A673 (cell line): ENCODE results near the gene CBX3. TPM values are rescaled to one million over a fixed set of nuclear protein-coding genes. Genes with fewer than 3 reads are reported as not detected.

Source experiments
- BruUV-seq: library from RNA; stranded (reverse); fragments of 400-500 nt; replicated peaks from 2 replicates; lab custom pipeline; 2021; lab: Mats Ljungman, UMichigan
- CTCF ChIA-PET: fragments of 300-600 bp; sonication (Branson Sonifier 250); formaldehyde crosslinking; loops from one replicate; lab custom pipeline; 2022; ENCODE audit warnings: antibody characterized with exemption; lab: Charles Lee
- POLR2A ChIA-PET: fragments of 300-600 bp; sonication (Branson Sonifier 250); formaldehyde crosslinking; loops from one replicate; lab custom pipeline; 2022; ENCODE audit warnings: antibody characterized with exemption; ENCODE audit not compliant: low non-redundant PET; lab: Charles Lee
- DNase-seq: peaks from one replicate; pipeline ENCODE4 v3.0.0-alpha.2; 2015; ENCODE audit warnings: low spot score
- H3K27ac ChIP-seq: fragments of 200-600 bp; sonication (generic); 2 replicates; pipeline ENCODE4 v1.5.1; 2016; ENCODE audit warnings: mixed run types, low read depth, mild to moderate bottlenecking, mixed read lengths, antibody characterized with exemption, low read length; ENCODE audit not compliant: poor library complexity, severe bottlenecking
- H3K27me3 ChIP-seq: fragments of 200-600 bp; sonication (generic); replicated peaks from 2 replicates; pipeline ENCODE4 v1.6.1; 2017; ENCODE audit warnings: mixed run types, low read depth, mild to moderate bottlenecking, mixed read lengths, antibody characterized with exemption, low read length; ENCODE audit not compliant: insufficient read depth, poor library complexity
- H3K36me3 ChIP-seq: fragments of 200-600 bp; sonication (generic); 2 replicates; pipeline ENCODE4 v1.6.1; 2016; ENCODE audit warnings: mixed run types, mild to moderate bottlenecking, mixed read lengths, antibody characterized with exemption, low read length; ENCODE audit not compliant: insufficient read depth, poor library complexity, severe bottlenecking
- H3K4me1 ChIP-seq: fragments of 200-600 bp; sonication (generic); 2 replicates; pipeline ENCODE4 v1.6.1; 2017; ENCODE audit warnings: mixed run types, mild to moderate bottlenecking, mixed read lengths, antibody characterized with exemption, low read length; ENCODE audit not compliant: insufficient read depth, poor library complexity, severe bottlenecking
- H3K4me3 ChIP-seq: fragments of 200-600 bp; sonication (generic); 2 replicates; pipeline ENCODE4 v1.5.1; 2016; ENCODE audit warnings: low read depth, mixed run types, mild to moderate bottlenecking, mixed read lengths, low read length; ENCODE audit not compliant: poor library complexity, severe bottlenecking
- H3K9me3 ChIP-seq: fragments of 200-600 bp; sonication (generic); 2 replicates; pipeline ENCODE4 v1.6.1; 2016; ENCODE audit warnings: mixed run types, low read depth, mild to moderate bottlenecking, mixed read lengths, antibody characterized with exemption, low read length; ENCODE audit not compliant: poor library complexity, severe bottlenecking
- EZH2 ChIP-seq: fragments of 200-600 bp; sonication (generic); IDR thresholded peaks from 2 replicates; pipeline ENCODE4 v1.6.1; 2017; ENCODE audit warnings: borderline replicate concordance, low read depth, mild to moderate bottlenecking, mixed read lengths, antibody characterized with exemption, low read length; ENCODE audit not compliant: poor library complexity, severe bottlenecking
- intact Hi-C: fragments of 100-400 bp; cut with micrococcal nuclease; formaldehyde crosslinking; loops from one replicate; pipeline ENCODE4 v1.10.0; 2022; ENCODE audit not compliant: unreplicated experiment
- total RNA-seq: library from RNA; stranded (reverse); gene quantifications from 2 replicates; pipeline ENCODE4 v1.2.3, GENCODE V29; 2021
- TF ChIP-seq, protein P1 (sequence below): fragments of 300-800, 200-600 bp; sonication (generic); conservative IDR thresholded peaks from 2 replicates; pipeline ENCODE4 v1.5.1; 2017; ENCODE audit warnings: low read depth, mild to moderate bottlenecking, antibody characterized with exemption, low read length, moderate library complexity, mixed read lengths

The CBX3 gene
- total RNA-seq, 1 experiment from 2014 or later = 228 TPM

DNA sequence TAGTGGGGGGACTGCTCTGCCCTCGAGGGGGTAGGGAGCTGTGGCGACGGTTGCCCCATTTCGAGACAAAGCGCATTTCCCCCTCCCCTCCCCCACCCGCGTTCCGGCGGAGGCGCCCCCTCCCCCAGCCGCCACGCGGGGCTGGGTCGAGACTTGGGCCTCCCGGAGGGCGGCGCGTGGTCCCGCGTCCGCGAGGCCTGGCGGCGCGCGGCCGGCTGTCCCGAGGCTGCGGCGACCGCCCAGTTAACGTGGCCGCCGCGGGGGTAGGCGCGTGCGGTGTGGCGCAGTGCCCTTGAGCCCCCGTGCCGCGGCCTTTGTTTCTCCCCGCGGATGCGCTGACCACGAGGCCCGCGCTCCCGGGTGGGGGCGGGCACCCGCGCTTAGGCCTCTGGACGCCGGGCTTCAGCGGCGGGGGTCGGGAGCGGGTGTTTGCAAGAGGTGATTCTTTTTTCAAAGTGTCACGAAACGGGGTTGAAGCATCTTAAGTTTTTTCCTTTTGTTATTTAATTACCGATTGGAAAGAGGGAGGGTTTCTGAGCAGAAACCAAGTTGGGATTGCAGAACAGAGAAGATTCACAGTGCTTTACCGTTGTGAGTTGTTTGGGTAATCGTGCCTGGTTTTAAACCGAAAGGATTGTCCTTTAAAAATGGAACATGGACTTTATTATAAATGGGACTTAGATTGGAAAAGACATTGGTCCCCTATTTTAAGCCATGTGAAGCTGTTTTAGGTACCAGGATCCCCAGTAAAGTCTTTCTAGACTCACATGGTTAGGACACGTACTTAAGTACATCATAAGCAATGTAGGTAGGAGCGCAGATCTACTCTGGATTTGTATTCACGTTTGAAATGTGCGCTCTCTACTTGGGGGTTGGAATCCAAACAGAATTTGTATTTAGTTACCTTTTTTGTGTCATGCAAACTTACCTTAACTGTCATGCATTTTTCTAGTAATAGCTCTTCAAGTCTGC is 760 bp downstream of the CBX3 start:
- no peak for TF ChIP-seq EZH2
- TF ChIP-seq, protein P1, sequence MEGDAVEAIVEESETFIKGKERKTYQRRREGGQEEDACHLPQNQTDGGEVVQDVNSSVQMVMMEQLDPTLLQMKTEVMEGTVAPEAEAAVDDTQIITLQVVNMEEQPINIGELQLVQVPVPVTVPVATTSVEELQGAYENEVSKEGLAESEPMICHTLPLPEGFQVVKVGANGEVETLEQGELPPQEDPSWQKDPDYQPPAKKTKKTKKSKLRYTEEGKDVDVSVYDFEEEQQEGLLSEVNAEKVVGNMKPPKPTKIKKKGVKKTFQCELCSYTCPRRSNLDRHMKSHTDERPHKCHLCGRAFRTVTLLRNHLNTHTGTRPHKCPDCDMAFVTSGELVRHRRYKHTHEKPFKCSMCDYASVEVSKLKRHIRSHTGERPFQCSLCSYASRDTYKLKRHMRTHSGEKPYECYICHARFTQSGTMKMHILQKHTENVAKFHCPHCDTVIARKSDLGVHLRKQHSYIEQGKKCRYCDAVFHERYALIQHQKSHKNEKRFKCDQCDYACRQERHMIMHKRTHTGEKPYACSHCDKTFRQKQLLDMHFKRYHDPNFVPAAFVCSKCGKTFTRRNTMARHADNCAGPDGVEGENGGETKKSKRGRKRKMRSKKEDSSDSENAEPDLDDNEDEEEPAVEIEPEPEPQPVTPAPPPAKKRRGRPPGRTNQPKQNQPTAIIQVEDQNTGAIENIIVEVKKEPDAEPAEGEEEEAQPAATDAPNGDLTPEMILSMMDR = no peak
- ChIA-PET CTCF (interaction anchor here (0.6 kb wide), 1 partner anchor 53 kb away, joined by 5 read pairs; no protein-coding TSS in a partner anchor), POLR2A (interaction anchor here (0.6 kb wide), 1 partner anchor 113 kb away, joined by 4 read pairs; no protein-coding TSS in a partner anchor)
- no peaks in the 10 kb centered on the region for H3K27me3 ChIP-seq
- peaks cover 55% of the 10 kb centered on the region for H3K36me3 ChIP-seq
- peak overlapping the region; percentile 99 for H3K27ac ChIP-seq
- DNase-seq = no peak
- intact Hi-C loops = loop anchor here (5.0 kb wide), 1 partner anchor 260 kb away; no protein-coding TSS in a partner anchor
- H3K4me3 ChIP-seq = peak overlapping the region; percentile 91
- H3K9me3 ChIP-seq = no peaks in the 10 kb centered on the region
- BruUV-seq = no TSS peak
- peaks cover 24% of the 10 kb centered on the region for H3K4me1 ChIP-seq

DNA sequence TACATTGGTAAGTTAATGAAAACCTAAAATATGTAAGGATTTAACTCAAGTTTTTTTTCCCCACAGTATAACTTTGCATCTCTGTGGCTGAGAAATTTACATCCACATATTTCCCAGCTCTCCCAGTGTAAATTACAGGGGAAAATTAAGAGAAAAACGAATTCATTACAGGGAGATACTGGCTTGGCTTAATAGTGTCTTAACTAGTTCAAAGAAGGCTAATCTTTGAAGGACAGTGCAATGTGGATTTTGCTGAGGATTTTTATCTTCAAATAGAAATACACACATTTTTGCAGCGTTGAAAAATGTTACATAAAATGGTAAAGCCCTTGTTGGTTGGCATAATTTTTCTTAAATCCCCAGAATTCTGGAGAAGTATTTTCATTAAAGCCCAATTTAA is 1.5 kb downstream of the CBX3 start:
- Histone ChIP-seq H3K27me3 (no peaks in the 10 kb centered on the region), H3K36me3 (peaks cover 55% of the 10 kb centered on the region), H3K4me1 (peaks cover 31% of the 10 kb centered on the region), H3K4me3 (peak overlapping the region; percentile 91), H3K27ac (peak overlapping the region; percentile 99), H3K9me3 (no peaks in the 10 kb centered on the region)
- no peak for DNase-seq
- TF ChIP-seq, protein P1 = no peak
- no peak for TF ChIP-seq EZH2
- intact Hi-C loops = loop anchor here (5.0 kb wide), 1 partner anchor 261 kb away; no protein-coding TSS in a partner anchor
- CTCF ChIA-PET = no interaction called here
- TSS peak; percentile 45 for BruUV-seq
- POLR2A ChIA-PET = no interaction called here

- no peak for DNase-seq
- Histone ChIP-seq H3K4me3 (no peak overlapping the region), H3K27ac (peak overlapping the region; percentile 23), H3K27me3 (no peaks in the 10 kb centered on the region), H3K4me1 (peaks cover 40% of the 10 kb centered on the region), H3K9me3 (no peaks in the 10 kb centered on the region), H3K36me3 (peaks cover 88% of the 10 kb centered on the region)
- ChIA-PET CTCF (no interaction called here), POLR2A (interaction anchor here (0.6 kb wide), 1 partner anchor 8 kb away, joined by 3 read pairs; no protein-coding TSS in a partner anchor)
- TF ChIP-seq, protein P1 = no peak
- TF ChIP-seq EZH2 = no peak
- intact Hi-C loops = no loop called here
- no TSS peak for BruUV-seq
Measured at GRCh38 chr7:26208040-26208439, 6.5 kb downstream of the CBX3 start.
